NCI-H2196 (cell line): ENCODE data around the gene PHLDB1.

Source experiments
- DNase-seq: peaks from one replicate; lab custom pipeline; 2025; ENCODE audit not compliant: unreplicated experiment; lab: John Stamatoyannopoulos, UW

Gene PHLDB1

DNA sequence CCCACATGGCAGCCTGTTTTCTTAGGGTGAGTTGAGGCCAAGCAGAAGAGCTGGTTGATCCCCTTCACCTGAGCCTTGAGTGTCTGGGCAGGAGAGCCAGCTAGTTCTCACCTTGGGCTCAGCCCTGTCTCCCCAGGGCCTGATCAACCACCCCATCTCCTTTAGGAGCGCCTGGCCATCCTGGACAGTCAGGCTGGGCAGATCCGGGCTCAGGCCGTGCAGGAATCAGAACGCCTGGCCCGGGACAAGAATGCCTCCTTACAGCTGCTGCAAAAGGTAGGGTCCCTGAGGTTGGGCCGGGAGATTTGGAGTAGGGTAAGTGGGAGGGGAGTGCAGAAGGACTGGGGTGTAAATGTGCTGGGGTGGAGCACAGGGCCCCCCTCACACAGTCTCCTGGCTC, 31.3 kb downstream of the PHLDB1 start:
- DNase-seq: no peak

DNA sequence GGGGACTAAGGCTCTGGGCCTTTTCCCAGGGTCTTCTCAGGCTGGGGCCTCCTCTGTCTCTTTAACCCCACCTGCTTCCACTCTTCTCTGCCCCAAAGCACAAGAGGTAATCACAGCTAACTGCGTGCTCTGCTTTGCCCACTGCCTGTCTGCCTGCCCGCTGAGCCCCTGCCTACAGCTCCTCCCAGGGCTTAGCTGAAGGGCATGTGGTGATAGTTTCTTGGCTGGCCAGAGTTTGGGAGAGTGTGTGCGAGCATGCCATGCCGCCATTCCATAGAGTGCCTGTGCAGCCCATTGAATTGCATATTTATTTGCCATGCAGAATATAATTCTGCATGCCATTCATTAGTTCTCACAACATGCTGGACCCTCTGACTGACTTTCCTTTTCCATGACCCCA, 32.5 kb downstream of the PHLDB1 start:
- no peak for DNase-seq

DNA sequence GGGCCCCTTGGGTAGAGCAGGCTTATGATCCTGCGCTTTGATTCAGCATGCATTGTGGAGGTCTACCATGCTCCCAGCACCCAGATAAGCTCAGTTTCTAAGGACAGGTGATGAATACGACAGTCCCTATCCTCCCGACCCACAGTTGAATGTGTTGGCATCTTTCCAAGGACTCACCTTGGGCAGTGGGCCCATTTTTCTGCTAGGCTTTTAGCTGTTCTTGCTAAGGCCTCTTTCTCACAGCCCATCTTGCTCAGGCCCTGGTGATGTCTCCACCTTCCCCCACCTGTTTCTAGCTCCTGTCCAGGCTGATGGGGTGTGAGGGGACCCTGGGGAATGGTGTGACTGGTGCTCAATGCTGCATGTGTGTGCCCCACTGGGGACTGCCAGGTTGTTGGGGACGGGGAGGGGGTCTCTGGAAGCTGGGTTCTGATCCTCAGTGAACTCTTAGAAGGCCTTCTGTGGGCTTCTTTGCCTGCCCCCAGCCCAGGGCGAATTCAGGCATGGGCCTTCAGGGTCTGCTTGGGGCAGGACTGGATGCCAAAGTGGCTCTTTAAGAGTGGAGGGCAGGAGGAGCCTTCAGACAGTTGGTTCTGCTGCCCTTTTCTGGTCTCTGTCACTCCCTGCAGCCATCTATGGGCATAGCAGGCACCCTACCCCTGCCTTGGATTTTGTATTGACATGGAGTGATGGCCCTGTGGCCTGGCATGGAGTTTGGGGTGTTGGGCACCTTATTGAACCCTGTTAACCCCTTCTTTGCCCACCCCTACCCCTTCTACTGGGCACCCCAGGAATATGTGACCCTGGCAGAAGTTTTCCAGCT, 33.1 kb downstream of the PHLDB1 start:
- peak; percentile 42 for DNase-seq

DNA sequence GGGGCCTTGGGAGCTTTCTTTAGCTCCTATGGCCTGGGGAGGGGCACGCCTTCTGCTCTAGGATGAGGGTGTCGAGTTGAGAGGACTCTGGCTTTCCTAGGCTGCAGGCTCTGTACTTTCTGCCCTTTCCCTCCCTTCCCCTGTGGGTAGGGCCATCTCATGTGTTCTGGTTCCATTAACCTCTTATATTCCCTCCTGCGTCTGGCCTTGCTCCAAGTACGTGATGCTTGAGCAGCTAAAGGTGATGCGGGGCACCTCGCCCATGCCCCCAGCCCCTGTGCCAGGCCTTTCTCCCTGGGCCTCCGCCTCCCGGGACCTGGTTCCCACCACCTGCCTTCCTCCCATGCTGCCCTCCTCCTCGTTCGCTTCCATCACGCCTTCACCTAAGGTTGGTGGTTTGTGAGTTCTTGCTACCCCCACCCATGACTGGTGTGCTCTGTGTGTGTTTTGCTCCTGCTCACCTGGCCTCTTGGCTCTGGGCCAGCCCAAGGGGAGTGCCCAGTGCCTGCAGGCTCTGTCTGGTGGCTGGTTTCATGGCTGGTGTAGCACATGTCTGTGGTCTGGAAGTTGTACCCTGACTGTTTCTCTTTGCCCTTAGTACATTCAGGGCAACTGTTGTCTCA, 34.1 kb downstream of the PHLDB1 start:
- peak; percentile 90 for DNase-seq

DNA sequence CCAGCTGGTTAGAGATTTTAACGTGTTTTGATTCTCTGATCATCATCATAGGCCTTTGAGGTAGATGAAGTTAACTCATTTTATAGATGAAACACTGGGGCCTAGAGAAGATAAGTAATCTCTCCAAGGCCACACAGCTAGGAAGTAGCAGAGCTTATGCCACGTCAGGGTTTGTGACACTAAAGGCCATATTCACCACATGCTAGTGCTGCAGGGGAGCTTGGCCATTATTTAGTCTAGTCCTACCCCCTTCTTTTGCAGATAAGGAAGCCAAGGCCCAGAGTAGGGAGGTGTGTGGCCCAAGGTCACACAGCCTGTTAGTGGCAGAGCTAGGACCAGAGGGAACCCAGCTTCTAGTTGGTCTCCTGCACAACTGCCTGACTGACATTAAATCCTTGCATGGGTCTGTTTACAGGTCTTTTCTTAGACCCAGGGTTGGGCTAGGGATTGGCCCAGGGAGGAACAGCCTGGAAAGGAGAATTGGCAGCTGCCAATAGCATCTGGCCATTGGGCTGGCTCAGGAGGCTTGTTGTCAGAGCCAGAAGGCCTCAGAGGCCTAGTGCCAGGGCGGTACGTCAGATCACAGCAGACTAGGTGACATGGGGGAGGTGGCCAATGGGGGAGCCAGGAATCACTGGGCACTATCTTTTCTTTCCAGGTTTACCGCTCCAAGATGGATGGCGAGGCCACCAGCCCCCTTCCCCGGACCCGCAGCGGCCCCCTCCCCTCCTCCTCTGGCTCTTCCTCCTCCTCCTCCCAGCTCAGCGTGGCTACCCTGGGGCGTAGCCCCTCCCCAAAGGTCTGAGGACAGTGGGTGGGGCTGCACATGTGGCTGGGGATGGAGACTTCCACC, 36.0 kb downstream of the PHLDB1 start:
- DNase-seq: no peak

DNA sequence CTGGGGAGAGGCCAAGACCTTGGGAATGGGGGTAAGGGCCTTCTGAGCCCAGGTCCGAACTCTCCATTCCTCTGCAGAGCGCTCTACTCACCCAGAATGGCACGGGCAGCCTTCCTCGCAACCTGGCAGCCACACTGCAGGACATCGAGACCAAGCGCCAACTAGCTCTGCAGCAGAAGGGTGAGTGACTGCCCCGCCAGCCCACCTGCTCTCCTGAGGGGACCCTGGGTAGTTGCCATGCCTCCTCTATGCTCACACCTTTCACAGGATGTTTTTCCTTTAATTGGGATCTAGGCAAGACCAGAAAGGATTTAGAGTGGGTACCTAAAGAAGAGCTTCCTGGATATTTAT, 36.6 kb downstream of the PHLDB1 start:
- no peak for DNase-seq

DNA sequence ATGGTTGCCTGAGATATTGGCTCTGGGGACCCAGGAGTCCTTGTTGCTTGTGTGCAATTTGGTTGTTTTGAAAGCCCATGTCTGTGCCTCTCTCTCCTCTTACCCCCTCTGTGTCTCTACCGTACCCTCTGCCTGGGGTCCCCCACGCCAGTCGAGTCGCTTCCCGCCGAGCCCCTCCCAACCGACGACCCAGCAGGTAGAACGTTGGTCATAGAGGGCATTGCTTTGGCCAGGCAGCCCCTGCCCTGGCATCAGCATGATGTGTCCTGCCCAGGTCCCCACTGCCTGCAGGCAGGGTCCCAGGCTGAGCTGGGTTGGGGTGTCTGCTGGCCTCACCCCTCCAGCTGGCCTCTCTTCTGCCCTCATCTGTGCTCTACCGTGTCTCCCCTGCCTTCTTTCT, 37.1 kb downstream of the PHLDB1 start:
- no peak for DNase-seq

DNA sequence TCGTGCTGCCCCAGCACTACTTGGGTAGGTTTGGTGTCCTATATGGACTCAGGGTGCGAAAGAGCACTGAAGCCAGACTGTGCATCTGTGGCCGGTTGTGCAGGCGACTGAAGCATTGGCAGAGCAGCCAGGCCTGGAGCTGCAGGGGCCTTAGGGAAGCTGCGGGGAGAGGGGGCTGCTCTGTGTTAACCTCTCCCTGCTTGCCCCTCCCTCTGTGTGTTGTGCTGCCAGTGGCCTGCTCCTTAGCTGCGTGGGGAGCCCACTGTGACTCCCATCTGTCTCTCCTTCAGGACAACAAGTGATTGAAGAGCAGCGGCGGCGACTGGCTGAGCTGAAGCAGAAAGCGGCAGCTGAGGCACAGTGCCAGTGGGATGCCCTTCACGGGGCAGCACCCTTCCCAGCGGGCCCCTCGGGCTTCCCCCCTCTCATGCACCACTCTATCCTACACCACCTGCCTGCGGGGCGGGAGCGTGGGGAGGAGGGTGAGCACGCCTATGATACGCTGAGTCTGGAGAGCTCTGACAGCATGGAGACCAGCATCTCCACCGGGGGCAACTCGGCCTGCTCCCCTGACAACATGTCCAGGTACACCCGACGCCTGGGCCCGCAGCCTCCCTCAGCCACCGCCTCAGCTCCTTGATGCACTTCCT, 37.8 kb downstream of the PHLDB1 start:
- no peak for DNase-seq

DNA sequence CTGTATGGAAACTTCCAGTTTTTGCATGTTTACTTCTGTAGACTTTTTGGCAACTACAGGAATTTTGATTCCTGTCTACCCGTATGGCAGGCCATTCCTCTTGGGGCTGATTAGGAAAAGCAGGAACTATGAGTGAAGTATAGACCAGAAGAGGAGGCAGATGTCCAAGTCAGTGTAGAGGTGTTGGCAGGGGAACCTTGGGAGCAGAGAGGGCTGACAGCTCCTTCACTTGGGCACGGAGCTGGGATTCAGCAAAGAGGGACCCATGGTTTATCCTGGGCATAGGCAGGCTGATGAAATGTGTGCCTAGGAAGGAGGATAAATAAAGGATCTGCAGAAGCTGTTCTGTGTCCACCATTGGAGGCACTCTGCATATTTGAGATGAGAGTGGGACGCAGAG, 39.0 kb downstream of the PHLDB1 start:
- DNase-seq: no peak

DNA sequence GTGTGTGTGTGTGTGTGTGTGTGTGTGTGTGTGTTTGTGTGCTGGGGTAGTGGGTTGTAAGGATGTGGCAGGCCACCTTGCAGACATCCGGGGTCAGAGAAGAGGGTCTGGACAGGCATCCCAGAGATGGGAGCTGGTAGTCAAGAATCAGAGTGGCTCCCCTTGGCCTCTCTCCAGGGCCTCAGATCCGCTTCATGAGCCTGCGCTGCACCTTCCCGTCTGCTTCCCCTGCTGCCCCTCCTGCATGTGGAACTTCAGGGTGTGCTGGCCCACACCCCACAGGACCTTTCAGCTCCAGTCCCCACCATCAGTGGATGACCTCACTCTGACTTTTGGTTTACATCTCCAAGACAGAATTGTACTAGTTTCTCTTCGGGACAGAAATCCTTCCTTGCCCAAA, 40.9 kb downstream of the PHLDB1 start:
- no peak for DNase-seq

DNA sequence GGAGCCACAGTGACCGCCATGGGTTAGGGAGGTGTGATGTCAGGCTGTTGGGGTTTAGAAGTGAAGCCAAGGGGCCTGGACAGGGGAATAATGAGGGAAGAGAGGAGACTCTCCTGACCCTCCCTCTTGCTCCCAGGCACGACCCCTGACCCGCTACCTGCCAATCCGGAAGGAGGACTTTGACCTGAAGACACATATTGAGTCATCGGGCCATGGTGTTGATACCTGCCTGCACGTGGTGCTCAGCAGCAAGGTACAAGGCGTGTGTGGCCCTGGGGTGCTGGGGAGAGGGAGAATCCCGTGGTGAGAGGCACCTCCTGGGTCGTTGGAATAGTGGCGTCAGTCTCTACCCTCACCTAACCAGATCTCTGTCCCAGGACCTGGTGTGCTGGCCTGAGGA, 42.5 kb downstream of the PHLDB1 start:
- no peak for DNase-seq

DNA sequence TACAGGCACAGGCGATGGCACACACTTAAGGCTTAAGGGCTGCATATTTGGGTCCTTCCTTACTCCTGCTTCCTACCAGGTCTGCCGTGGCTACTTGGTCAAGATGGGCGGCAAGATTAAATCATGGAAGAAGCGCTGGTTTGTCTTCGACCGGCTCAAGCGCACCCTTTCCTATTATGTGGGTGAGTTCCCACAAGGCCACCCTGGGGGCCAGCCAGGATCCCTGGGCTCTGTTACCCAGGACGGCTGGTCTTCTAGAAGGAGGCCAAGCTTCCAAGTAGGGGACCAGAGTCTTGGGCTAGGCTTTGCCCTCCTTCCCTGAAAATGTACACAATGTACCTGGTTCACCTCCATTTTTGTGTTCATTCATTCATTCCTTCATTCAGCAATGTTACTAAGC, 43.0 kb downstream of the PHLDB1 start:
- no peak for DNase-seq

DNA sequence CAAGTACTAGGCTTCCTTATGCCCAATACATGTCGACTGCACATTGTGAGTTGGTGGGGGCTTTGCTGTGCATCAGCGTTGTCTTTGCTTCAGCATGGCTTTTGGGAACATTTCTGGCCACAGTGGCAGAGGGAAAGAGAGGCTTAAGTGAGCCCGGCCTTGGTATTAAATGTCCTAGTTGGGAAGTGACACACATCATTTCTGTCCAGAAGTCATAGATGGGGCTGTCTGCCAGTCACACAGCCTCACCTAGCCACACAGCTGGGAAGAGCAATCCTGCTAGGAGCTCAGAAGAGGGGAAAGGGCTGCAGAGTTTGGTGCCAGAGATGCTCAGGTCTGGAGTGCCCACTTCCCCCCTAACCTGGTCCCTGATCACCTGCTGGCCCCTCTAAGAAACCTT, 44.4 kb downstream of the PHLDB1 start:
- no peak for DNase-seq

DNA sequence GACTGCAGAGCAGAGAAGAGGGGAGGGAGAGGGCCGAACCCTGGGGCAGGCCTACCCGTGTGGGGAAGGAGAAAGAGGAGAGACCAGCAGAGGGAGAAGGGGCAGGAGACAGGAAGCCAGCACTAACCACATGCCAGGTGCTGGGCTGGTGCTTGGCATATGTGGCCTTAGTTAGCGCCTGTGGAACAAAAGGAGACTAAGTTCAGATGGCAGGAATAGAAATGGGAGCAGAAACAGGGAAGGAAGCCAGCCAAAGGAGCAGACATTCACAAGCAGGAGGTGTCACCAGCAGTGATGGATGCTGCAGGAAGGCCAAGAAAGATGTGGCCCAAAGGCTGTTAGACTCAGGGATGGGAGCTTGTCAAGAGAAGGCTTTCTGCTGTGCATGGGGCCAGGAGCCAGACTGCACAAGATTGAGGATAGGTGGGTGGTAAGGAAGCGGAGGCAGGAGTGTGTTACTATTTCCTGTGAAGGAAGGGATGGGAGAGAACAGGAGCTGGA, 45.3 kb downstream of the PHLDB1 start:
- peak; percentile 44 for DNase-seq

DNA sequence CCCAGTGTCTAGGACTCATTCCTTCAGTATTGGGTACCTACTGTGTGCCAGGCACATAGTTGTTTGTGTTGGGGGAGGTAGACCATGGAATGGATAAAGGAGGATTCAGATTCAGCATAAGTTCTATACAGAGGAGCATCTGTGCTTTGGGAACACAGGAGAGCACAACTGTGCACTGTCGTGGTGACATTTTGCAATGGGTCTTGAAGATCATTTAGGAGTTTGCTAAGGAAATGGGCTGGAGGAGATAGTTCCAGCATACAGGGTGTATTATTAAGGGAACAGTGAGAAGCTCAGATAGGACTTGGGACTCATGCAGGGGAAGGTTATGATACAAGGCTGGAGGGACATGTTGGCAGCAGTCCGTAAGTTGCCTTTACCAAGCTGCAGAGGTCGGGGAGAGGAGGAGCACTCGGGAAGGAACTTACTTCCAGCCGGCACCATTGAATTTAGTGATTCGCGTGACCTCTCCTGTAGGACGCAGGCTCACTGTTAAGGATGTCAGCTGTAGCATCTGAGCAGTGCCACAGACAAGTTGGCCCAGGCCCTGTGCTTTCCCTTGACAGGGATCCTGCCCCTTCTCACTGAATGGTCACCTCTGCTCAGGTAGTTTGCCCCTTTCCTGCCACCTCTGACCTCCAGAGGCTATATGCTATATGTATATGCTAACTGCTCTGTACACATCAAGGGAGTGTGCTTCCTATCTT, 46.4 kb downstream of the PHLDB1 start:
- no peak for DNase-seq

DNA sequence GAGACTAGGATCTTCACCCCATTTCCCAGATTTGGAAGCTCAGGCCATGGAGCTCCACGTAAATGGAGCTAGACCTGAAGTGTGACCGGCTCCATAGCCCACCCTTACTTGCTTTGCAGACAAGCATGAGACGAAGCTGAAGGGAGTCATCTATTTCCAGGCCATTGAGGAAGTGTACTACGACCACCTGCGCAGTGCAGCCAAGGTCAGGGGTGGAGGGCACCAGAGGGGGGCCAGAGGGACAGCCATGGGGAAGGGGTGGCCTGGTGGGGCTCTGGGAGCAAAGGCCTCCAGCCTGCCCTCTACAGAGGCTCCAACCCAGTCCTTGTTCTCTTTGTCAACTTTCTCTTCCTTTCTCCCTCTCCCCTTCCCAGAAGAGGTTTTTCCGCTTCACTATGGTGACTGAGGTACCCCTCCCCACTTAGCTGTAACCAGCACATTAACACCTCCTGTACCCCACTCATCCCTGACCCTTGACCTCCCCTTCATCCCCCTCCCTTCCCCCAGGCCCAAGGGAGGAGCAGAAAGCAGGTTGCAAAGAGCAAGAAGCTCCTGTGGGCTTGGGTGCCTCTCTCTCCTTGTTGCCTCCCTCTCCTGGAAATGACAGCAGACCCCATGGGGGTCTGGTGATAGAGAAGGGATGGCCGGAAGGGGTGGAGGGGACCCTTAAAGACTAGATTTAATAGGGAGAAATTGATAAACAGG, 48.2 kb downstream of the PHLDB1 start:
- no peak for DNase-seq

DNA sequence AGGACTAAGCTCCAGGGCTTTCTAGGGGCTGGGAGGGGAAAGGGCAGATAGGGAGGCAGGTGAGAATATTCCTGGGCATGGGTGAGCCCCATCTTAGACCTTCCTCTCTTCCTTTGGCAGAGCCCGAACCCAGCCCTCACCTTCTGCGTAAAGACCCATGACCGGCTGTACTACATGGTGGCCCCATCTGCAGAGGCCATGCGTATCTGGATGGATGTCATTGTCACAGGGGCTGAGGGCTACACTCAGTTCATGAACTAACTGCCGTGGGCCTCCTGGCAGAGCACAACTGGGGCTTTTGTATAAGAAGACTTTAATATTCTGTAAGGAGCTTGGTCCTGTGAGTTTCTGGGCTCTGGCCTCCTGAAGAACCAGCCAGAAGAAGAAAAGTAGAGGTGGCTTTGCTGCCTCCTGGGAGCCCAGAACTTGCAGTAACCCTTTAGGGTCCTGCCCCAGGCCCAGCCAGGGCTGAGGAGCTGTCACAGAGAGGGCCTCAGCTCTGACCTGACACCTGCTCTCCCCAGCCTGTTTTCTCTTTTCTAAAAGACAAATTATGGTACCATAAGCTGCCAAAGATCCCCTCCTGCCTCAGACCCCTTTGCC, 49.2 kb downstream of the PHLDB1 start:
- DNase-seq: no peak

DNA sequence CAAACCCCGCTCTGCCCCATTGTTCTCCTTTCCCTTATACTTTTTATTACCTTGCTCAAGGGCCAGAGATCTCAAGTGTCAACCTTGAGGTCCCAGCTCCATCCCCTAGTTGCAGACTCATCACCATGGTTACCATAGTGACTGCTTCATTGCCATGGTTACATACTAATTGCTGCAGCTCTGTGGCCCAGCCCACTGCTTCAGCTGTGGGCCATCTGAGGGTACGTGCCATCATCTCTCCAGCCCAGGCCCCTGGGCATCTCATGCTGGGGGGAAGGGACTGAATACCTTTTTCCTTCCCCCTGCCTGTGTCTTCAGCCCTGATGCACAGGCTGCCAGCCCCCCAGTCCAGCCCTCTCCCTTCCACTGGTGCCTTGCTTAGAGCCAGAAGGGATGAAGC, 49.8 kb downstream of the PHLDB1 start:
- no peak for DNase-seq

DNA sequence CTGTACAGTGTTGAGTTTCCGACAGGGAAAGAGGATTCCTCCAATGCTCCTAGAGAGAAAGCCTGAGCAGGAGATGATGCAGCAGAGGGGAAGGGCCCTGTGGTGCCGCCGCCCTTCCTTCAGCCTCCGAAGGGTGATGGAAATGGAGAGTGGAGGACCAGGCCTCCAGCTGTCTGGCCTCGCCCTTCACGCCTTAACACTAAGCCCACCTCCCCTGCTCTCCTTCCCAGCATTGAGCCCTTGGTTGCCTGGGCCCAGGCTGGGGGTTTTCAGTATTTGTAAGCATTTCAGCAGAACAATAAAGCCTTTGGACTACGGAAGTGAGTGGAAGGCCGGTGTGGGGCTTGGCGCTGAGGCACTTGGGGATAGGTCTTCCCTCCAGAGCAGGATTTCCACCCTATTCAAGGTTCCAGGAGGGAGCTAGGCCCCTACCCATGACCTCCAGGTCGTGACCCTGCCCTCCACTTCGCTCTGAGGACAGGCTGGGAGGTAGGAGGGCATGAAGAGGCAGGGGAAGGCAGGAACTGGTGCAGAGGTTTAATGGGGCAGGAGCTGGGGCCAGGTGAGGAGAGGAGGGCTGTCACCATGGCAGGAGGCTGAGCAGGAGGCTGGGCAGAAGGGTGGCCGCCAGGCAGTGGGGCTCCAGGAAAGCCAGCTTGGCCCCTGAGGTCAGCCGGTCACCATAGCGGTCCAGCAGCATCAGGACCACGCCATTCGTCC, 50.5 kb downstream of the PHLDB1 start:
- no peak for DNase-seq
